OCI-M1 (cell line): ENCODE data around the gene ST6GALNAC3.
"Not testable (repeated sequence)": the region's sequence is repeated elsewhere in the genome, so short reads cannot be mapped to it uniquely, and the experiment has no call there.

Experiments used
- DNase-seq: peaks from one replicate; lab custom pipeline; 2025; lab: John Stamatoyannopoulos, UW

ST6GALNAC3 gene

DNA sequence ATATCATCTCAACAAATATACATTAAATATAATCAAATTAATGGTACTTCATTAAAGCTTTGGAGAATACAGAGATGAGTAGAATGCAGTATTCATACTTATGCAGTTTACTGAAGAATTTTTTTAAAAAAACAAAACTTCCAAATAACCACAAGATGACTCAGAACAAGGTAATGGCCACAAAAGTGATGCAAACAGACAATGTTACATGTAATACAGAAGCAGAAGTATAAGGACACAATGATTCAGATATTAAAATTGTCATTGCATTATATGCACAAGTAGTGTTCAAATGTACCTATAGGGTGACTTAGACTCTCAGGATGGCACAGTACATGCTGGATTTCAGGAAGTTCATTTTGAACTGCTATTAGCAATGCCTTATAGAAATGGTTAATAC is 565.5 kb downstream of the ST6GALNAC3 start:
- peak; percentile 86 for DNase-seq

DNA sequence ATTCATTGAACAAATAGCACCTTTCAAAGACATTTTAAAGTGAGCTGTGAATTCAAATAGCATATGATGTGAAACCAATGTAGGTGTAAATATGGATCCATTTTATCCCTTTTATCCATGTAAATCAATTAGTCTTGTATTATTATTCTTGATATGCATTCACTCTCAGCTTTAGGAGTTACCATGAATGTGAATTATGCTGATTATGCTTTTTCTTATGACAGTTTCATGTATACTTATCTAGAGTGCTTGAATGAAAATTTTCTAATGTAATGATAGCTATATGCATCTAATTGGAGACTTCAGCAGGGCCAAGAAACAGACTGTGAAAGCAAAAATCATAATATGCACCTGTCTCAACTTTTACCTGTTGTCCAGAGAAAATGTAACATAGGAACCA is 566.2 kb downstream of the ST6GALNAC3 start:
- DNase-seq = no peak

DNA sequence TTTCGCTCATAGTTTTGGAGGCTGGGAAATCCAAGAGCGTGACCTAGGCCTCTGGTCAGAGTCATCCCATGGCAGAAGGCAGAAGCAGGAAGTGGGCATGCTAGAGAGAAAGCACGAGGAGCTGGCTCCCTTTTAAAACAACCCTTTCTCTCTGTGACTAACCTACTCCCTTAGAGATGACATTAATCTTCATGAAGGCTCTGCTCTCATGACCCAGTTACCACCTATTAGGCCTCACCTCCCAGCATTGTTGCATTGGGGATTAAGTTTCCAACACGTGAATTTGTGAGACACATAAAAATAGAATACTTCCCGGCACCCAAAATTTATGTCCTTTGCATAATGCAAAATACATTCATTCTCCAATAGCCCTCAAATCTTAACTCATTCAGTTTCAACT is 569.6 kb downstream of the ST6GALNAC3 start:
- no peak for DNase-seq

DNA sequence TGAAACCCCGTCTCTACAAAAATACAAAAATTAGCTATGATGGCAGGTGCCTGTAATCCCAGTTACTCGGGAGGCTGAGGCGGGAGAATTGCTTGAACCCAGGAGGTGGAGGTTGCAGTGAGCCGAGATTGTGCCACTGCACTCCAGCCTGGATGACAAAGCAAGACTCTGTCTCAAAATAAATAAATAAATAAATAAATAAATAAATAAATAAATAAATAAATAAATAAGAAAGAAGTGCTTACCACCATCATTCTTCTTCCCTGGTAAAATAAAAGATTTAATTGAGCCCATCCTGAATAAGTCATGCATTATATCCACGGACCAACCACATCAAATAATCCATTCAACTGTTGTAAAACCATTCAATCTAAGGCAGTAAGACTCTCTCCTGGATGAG is 578.3 kb downstream of the ST6GALNAC3 start:
- not testable (repeated sequence) for DNase-seq

DNA sequence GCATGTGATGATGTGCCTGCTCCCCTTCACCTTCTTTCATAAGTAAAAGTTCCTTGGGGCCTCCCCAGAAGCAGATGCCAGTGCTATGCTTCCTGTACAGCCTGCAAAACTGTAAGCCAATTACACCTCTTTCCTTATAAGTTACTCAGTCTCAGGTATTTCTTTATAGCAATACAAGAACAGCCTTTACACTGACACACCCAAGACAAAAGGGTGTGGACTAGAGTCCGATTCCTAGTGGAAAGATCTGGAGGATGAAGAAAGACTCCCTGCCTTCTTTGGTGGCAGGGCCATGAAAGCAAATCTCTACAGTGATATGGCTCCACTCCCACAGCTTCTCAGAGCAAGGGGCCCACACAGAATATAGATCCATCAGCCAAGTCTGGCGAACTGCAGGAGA is 583.1 kb downstream of the ST6GALNAC3 start:
- no peak for DNase-seq

DNA sequence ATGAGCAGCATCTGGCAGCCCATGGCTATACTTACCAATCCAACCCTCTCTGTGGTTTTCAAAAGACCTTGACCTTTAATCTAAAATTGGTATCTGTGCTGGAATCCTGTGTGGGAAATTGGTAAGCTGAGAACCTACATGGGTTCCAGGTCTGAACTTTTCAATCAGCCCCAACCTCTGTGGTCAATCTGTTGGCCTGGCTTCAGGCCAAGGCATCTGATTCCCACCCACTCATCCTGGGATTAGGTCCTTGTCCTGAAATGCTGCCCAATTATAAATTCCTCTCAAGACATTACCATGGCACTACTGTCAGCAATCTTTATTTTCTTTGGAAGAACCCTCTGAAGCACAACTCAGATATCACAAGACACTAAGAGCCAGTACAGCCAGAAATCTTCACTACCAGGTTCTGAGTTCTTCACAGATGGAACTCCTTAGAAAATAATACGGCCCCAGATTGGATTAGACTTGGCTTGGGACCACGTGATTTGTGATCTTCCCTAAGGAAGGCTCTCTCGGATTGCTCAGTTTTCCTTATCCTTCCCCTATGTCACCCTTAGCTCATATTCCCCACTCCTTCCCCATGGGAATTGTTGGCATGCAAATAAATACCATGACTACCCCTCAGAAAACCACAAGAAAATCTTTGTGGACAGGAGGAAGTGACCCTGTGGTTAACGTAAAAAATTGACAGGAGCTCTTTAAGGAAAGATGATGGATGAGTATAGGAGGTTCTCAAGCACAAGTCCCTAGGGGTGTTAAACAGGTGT is 584.8 kb downstream of the ST6GALNAC3 start:
- no peak for DNase-seq

DNA sequence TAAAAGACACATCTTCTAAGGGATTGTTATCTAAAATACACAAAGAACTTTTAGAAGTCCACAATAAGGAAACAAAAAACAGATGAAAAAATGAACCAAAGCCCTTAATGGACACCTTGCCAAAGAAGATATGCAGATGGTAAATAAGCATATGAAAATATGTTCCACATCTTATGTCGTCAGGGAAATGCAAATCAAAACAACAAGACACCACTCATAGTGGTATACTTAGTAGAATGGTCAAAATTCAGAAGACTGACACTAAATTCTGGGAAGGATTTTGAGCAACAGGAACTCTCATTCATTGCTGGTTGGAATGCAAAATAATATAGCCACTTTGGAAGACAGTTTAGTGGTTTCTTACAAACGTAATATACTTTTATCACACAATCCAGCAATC is 587.0 kb downstream of the ST6GALNAC3 start:
- no peak for DNase-seq

DNA sequence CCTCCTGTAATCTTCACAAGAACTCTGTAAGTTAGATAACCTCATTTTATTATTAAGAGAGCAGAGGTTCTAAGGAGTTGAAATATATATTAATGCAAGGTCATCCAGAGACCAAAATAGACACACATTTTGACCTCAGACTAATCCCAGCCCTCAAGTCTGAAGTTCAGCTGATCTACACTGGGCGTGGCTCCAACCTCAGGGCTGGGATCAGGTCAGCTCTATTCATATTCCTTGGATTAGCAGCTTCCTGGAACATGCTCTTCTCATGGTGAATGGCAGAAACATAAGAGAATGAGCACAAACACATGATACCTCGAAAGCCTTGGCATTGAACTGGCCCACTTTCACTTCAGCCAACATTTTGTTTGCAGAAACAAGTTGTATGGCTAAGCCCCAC is 592.0 kb downstream of the ST6GALNAC3 start:
- peak; percentile 42 for DNase-seq

DNA sequence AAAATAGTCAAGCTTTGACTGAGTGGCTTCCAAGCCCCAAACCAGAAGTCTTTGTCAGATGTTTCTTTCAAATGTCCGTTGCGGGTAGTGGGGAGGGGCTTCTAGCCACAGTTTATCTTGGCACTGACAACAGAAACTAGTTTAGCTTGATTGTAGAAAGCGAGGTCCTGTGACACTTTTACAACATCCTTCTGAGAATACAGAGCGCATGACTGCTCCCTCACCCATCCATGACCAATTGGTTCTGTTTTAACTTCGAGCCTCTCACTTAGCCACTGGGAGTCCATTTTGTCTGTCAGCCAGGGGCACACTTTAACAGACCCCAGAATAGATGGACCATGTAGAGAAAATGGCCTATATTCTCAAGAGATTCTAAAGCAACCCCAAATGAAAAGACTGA is 593.5 kb downstream of the ST6GALNAC3 start:
- DNase-seq = peak; percentile 96

DNA sequence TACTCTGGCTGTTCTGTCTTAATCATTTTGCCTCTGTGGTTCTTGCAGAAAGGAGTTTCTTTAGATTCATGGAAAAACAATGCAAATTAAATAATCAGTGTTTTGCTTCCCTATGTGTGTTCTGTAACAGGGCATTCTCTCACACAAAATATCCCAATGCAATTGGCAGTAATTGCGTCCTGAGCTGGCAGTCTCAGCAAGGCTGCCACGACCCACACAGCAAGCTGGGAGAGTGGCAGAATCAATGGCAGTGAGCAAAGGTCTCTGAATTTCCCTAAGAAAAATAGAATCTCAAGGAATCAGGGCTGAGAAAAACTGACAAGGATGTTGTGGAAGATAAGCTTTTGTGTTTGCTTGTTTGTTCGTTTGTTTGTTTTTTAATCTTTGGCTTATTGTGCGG is 594.6 kb downstream of the ST6GALNAC3 start:
- no peak for DNase-seq

DNA sequence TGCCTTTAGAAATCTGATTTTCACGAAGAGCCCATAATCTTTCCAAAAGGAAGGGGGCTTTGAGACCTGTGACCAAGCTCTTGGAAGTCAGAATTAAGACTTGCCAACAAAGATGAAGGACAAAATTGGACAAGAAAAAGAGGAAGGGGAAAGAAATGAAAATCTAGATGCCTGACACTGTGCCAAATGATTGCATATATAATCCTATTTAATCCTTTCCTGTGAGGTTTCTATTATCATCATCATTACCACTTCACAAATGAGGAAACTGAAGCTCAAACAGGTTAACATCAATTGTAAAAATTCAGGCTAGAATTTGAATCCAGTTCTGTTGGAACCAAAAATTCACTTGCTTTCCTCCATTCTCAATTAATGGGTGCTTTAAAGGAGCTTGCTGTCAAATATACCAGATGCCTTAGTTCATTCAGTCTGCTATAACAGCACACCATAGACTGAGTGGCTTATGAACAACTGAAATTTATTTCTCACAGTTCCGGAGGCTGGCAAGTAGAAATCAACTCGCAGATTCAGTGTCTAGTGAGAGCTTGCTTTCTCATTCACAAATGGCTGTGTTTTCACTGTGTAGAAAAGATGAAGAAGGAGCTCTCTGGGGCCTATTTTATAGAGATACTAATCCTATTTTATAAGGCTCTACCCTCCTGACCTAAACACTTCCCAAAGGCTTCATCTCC is 595.2 kb downstream of the ST6GALNAC3 start:
- DNase-seq = peak; percentile 65

DNA sequence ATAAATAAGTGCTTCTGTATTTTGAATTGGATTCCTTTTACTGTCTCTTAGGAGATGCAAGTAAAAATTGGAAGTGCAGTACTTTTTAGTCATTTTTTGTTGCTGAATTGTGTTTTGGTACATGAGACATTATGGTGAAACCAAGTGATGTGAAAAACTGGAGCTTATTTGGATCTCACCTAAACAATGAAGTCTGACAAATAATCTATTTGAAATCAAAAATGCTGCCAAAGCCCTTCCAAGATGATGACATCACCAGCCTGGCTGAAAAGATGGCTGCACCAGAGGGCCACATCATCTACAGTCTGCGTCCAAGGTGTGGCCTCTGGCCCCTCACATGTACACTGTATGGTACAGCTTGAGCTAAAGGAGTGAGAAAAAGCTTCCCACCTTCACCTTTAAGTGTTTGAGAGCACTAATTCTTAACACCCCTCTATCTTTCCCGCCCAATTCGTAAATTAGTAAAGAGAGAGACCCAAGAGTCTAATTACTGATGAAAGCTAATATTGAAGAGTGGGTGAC is 600.2 kb downstream of the ST6GALNAC3 start:
- DNase-seq = no peak

DNA sequence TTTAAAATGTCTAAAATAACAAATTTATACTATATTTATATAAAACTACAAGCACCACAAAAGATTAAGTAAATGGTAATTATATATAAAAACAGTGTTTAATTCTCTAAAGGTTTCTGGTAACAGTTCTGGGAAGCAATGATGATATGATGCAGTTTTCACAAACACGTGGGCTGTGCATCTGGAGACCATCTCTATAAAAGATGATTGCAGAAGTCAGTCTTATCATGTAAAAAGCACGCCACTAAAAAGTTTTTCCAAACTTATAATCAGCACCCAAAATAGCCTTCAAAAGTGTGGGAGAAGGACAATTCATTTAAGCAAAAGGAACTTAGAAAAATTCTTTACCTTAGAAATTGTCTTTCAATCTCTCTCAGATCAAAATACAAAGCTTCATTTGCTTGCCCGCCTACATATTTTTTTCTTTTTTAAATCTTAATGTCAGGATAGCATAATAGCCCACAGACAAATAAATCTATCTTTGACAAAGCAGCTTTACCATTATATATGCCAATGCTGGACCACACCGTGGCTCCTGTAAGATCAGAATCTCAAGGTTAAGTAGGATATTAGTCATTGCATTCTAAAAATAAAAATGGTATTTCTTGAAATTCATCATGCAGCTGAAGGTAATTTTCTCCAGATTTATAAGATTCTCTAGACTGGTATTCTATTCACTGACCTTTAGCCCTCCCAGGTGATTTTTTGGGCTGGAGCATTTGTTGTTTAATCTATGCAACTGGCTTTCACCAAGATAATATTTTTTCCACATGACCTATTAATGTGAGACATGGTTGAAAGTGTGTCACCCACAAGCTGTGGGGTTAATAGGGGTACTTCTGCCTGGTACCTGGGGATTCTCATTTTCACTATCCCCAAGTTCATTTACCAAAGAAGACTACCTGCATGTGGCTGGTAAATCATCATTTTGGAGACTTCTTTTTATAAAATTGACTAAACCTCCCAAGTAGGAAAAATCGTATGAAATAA is 603.2 kb downstream of the ST6GALNAC3 start:
- peak; percentile 23 for DNase-seq

DNA sequence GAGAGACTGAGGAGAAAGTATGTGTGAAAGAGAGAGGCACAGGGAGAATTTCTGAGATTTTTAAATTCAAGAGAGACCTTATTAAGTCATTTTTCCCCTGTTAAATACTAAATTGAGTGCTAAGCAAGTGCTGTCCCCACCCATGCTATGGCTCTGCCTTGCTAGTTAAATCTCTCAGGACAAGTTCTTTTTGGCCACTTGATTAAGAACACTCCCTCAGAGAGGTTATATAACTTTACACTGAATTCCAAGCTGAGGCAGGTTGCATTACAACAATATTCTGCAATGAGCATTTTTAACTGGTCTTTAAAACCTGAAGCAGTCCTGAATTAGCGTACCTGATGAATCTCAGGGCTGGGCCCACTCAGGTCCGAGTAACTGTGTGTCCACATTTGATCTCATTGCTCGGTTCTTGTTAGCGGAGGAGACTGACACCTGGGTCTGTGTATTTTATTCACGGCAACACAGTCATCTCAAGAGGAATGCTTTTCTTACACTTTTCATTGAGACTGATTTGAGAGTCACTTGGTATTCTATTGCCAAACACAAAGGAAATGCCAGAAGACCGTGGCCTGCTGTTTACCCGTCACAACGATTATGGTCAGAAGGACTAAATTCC is 605.1 kb downstream of the ST6GALNAC3 start:
- DNase-seq = no peak

DNA sequence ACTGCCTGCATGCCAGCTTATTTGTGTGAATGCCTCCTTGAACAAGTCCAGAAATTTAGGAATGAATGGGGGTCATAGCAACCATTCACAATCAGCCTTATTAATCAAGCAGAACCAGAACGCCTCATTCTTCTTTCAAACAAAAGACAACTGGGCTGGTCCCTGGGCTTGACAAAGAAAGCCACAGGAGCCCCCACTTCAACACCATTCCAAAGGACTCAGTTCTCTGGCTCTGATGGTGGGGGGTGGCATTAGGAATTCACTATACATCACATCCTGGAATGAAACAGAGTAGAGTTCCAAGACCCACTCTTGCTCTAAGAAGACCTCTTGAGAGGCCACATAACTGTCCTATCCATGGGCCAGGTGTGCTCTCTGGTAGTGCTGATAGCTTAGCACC is 606.1 kb downstream of the ST6GALNAC3 start:
- DNase-seq = no peak

DNA sequence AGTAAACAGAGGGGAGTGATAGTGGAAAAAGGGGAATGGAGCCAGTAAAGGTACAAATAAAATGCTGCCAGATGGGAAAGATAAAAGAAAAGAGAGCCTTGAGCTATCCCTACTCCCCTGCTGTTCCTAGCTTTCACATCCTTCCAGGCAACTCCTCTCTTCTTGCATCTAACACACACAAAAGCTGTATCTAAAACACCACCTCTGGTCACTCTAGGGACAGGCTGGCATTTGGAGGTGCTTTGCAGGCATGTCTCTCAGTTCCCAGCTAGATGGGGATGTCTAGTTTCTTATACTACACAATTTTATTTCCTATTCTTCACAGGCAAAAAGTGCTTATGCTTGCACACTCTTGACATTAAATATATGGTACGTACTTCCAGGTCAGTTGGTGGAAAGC is 607.6 kb downstream of the ST6GALNAC3 start:
- peak; percentile 31 for DNase-seq
